T follicular helper cell (primary cell): ENCODE data around the gene TLL2.
A peak's percentile ranks its signal among the peaks of the same experiment; 100 is the strongest.

Source experiments
- DNase-seq: peaks from one replicate; pipeline ENCODE4 v3.0.0-alpha.2; 2020; ENCODE audit warnings: low read depth

TLL2 gene

GRCh38 chr10:96421995-96422394 is 91.7 kb downstream of the TLL2 start:
- no peak for DNase-seq

- no peak for DNase-seq
These were observed 93.3 kb downstream of the TLL2 start for GRCh38 chr10:96420228-96421009.

GRCh38 chr10:96419351-96419750 is 94.4 kb downstream of the TLL2 start:
- no peak for DNase-seq

GRCh38 chr10:96418582-96418981 is 95.1 kb downstream of the TLL2 start:
- DNase-seq: no peak

DNA sequence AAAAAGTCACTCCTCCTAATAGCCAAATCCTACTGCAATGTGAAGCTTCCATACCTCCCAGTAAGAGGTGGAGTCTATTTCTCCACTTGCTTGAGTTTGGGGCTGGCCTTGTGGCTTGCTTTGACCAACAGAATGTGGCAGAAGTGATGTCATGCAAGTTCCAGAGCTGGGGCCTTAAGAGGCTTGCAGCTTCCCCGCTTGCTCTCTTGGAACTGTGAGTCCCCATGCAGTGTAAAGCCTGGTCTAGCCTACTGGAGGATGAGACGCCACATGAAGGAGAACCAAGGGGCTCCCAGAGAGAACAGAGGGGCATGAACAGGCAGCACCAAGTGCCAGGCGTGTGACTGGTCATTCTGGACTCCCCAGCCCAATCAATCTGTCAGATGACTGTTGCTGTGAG is 96.3 kb downstream of the TLL2 start:
- DNase-seq: no peak

- DNase-seq: no peak
These were observed 97.1 kb downstream of the TLL2 start for GRCh38 chr10:96416643-96417042.

GRCh38 chr10:96415891-96416554 is 97.7 kb downstream of the TLL2 start:
- DNase-seq: no peak

DNA sequence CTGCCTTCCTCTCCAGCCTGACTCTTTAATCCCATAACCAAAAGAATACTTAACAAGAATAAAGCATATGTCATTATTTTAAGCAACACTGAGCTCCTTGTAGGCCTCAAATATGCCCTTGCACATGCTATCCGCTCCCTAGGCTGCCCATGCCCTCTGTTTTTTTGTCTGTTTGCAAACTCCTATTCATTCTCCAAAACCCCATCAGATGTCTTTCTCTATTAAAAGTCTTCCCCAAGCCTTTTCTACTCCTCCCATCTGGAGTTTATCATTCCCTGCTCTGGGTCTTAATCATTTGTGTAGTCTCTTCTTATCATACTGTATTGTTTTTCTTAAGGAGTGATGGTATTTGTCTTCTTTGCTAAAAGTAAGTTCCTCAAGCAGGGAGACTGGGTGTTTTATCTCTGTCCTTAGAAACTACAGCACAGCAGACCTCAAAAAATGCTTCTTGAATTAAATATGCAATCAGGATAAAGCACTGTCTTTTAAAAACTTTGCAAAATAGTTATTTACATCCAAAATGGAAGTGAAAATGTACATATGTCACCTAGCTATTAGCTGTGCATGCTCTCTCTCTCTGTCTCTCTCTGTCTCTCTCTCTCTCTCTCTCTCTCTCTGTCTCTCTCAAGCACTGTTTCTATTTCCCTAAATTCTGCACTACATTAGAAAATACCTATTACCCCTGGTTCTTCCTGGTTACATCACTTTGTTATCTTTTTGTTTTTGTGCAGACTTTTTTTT is 98.4 kb downstream of the TLL2 start:
- DNase-seq: no peak

DNA sequence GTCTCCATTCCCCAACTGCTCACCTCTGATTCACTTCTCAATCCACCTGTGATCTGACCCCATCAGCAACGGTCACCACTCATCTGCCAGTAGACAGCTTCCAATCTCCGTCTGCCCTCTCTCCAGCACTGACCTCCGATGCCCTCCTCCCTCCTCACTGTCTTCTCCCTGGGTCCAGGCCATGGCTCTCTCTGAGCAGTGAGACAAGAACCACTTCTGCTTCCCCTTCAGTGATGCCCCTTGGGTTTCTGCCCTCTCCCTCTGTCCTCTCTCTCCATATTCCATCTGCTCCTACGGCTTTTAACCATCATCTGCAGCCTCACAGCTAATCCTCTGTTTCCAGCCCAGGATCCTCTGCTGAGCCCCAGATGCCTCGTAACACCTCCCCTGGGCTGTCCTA is 99.4 kb downstream of the TLL2 start:
- no peak for DNase-seq

DNA sequence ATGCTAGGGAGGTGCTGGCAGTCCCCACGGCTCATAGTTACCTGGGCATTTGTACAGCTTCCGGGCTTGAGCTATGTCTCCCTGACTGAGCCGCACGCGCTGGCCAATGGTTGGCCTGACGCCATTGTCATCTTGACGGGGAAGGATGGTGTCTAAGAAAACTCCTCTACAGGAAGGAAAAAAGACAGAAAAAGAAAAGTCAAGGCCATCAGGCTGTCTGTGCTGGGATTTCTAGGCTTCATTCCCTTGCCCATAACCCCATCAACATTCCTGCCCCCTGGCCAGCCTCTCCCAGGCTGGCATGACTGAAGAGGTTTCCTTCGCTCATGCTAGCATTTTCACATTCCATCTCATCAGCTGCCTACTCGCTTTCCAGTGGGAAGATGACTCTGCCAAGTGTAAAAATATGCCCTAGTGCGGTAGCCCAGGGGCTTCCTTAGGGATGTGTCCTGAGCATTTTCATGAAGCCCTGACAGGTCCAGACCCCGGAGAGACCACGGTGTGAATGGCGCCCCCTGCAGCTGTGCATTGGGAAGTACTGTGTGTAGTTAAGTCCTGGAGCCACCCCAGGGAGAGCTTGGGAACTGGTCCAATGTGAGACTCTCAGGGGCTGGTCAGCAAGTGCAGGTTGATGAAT is 100.5 kb downstream of the TLL2 start:
- DNase-seq: no peak

DNA sequence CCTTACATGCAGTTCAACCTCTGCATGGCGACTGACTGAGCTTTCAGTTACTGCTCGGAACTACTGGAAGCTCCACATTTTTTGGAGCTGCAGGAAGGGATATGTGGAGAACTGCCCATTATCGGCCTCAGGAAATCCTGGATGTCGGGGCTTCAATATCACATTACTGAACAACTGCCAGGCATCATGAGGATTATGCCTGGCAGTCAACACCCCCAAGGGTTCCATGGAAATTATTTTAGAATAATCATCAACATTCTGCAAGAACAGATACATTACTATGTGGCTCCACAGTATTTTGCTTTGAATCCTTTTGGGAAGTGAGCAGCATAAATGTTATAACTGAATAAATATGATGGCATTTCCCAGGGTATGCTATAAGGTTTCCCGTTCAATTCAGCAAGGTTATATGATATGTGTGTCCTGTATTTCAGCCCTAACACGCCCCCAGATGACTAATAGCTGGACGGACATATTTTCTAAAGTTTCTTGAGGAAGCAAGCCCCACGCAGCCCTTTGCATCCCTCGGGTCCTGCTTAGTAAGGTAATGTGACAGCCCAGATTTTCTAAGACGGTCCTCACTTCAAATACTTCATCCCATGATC is 101.9 kb downstream of the TLL2 start:
- no peak for DNase-seq

GRCh38 chr10:96410296-96410695 is 103.4 kb downstream of the TLL2 start:
- DNase-seq: no peak

DNA sequence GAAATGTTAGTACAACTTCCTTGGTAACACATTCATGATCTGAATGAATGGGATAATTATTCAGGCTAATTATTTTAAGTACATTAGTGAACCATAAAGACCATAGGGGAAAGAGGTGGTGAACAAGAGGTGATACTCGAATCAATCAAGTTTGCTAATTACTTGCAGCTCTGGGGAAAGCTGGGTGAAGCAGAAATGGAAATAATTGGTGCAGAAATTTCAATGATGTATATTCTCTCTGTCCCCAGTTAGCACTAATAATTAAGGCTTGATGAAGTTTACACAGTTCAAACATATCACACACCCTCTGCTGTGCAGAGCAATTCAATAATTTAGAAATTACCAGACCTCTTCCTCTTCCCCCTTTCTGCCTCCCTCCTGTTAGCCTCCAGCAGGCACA is 105.5 kb downstream of the TLL2 start:
- no peak for DNase-seq

DNA sequence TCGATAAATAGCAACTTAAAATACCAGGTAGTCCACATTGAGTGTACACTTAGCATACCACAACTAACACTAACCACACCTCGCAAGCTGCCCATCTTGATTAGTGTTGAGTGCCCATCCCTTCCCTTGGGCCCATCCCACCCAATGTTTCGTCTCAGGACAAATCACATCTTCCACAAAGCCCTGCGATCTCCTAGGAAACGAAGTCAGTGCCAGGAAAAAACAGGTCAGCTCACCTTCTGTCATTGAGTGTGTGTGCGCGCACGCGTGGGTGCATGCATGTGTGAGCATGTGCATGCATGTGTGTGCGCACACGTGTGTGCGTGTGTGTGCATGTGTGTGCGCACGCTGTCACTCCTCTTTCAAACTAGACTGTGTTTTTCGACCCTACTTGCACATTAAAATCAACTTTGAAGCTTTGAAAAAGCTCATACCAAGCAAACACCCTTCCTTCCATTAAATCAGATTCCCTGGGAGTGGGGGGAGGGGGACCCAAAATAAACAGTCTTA is 106.1 kb downstream of the TLL2 start:
- DNase-seq: no peak

- DNase-seq: no peak
These were observed 107.6 kb downstream of the TLL2 start for GRCh38 chr10:96406091-96406490.

DNA sequence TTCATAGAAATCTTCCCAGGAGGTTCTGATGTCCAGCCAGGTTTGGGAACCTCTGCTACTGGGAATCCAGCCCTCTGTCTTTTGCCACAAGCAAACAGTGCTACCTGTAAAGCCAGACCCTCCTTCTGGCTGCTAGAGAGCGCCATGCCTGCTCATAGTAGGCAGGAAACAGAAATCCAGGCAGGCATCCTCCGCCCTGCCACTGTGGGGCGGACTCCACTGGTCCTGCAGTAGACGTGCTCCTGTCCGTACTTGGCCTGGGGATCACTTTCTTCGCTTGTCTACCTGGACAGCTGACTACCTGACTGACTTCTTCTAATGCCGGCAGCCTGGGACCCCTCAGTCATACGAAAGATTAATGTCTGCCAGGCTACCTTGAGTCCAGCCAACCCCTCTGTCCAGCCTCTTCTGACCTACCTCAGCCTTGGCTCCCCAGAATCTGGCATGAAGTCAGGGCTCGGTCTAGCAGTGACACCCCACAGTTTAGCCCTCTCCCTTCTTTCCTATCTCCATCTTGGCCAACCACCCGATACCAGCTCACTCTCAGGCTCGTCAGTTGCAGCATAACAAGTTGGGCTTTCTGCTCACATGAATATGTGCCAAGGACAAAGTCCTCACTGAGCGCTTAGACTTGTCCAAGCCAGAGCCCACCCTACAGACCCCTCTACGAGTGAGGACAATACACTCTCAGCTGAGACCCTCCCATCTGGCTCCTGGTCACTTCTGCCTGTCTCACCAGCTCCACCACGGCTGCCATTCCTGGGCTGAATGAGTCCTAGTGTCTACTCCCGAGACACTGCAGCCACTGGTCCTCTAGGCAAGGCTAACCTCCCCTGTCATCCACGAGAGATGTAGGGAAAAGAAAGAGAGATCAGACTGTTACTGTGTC is 111.1 kb downstream of the TLL2 start:
- DNase-seq: no peak

- DNase-seq: no peak
These were observed 112.7 kb downstream of the TLL2 start for GRCh38 chr10:96401036-96401435.

GRCh38 chr10:96400465-96400864 is 113.3 kb downstream of the TLL2 start:
- no peak for DNase-seq

DNA sequence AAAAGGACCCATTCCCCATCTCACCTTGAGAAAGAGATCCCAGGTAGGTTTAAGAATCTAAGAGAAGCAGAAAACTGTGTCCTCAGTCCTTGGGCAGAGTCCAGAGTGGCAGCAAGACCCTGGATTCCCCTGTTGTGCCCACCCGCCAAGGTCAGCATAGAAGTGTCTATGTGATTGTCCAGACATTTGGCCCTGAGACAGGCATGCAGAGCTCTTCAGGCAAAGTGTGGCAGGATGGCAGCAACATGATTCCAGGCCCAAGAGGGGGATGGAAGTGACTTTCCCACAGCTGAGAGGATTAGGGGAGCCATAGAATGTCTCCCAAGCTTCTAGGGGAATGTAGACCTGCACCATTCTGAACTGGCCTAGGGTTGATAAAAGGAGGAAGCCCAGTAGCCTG is 115.8 kb downstream of the TLL2 start:
- DNase-seq: no peak

DNA sequence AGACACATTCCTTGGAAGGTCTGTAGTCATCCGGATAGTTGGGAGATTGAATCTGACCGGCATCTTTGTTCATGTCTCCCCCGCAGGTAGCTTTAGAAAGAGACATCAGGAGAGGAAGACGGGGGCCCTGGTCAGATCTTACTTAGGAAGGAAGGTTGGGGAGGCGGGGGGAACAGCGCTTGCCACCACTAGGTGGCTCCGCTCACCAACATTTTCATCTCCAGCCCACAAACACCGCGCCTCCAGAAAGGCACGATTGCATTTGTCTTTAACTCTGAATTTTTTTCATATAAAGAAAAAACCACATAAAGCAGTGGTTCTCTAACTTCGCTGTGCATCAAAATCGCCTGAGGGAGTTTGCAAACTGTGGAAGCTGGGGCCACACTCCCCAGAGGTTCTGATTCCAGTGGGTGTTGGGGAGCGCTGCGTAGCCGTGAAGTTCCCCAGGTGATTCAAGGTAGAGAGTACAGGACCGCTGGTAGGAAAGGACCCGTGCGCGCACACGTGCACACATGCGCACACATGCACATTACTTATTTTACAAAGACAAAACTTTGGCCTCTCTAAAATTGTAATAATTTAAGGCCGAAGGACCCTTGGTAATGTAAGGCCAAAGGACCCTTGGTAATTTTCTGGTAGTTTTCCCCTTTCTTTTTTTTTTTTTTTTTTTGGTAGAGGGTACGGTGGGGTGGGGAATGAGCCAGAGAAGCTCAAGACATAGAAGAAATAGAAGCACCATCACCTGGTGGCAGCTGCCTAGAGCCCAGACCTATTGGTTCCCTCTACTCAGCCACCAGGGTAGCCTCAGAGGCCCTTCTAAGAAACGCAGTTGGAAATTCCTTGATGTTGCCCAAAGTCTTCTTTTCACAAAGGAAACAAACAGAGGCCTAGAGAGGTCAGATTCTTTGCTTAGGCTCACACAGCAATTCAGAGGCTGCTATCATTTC is 117.5 kb downstream of the TLL2 start:
- peak; percentile 31 for DNase-seq
